ENCODE results near the gene KIF27. TPM values are rescaled to one million over a fixed set of nuclear protein-coding genes. Genes with fewer than 3 reads are reported as not detected.

KIF27 gene
- total RNA-seq, 1 donor from 2014 or later: 16.4 TPM

DNA sequence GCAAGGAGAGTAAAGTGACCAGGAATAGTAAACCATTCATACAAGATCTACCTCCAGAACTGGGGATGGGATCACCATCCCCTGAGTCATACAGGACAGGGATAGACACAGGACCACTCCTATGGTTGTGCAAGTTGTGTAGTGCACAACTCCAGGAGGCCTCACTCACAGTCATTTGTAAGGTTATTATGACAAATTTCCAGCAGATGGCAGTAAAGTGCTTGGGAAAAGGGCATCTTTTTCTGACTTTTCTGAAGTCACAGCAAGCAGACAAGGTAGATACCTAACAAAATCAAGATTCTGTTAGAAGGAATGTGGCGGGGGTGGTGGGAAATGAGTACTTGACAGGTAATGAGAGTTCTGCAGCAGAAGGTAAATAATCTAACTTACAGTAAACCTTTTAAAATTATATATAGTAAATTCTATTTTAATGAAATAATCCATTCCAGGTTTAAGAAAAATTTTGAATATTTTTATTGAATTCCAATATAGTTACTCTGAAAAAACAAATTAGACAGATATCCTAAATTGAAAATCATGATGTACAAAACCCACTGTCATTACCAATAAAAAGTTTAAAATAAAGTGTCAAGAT, 16.7 kb upstream of the KIF27 start:
- Histone ChIP-seq H3K4me2 (no peak overlapping the region), H3K4me1 (peaks cover 23% of the 10 kb centered on the region), H3K9me3 (ENCODE audit: low read depth) (no peaks in the 10 kb centered on the region), H3K79me2 (ENCODE audit: low read depth) (no peaks in the 10 kb centered on the region), H3K36me3 (no peaks in the 10 kb centered on the region), H3K27me3 (no peaks in the 10 kb centered on the region), H4K20me1 (ENCODE audit: low read depth) (no peaks in the 10 kb centered on the region), H2AFZ (replicated peaks) (no peak overlapping the region), H3K27ac (no peak overlapping the region), H3K9ac (no peak overlapping the region), H3K4me3 (no peak overlapping the region), H3F3A (ENCODE audit: low read depth) (peaks cover 21% of the 10 kb centered on the region)
- DNase-seq (ENCODE audit: low spot score): peak; percentile 80
- Mint-ChIP-seq H3K4me1 (peaks cover 10% of the 10 kb centered on the region), H3K36me3 (no peaks in the 10 kb centered on the region), H3K27ac (no peak overlapping the region), H3K4me3 (no peak overlapping the region), H3K27me3 (ENCODE audit: insufficient read depth, low read depth) (peaks cover 3% of the 10 kb centered on the region), H3K9me3 (no peaks in the 10 kb centered on the region)
- TF ChIP-seq EZH2 (IDR thresholded peaks at IDR 0.05) (no peak), CTCF (IDR thresholded peaks at IDR 0.05) (peak; percentile 76), EZH2phosphoT487 (IDR thresholded peaks at IDR 0.05) (no peak)

DNA sequence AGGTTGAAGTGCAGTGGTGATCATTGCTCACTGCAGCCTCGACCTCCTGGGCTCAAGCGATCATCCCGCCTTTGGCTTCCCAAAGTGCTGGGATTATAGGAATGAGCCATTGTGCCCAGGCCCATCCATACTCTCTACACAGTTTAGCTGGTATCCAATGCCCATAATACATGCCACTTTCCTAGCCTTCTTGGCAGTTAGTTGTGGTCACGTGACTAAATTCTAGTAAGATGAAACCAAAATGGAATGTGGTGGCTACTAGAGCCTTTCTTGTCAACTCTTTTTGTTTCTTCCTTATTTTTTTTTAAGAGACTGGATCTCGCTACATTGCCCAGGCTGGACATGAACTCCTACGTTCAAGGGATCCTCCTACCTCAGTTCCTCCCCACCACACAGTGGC, 15.3 kb upstream of the KIF27 start:
- Mint-ChIP-seq H3K4me3 (no peak overlapping the region), H3K27ac (no peak overlapping the region), H3K4me1 (peaks cover 10% of the 10 kb centered on the region), H3K9me3 (no peaks in the 10 kb centered on the region), H3K27me3 (ENCODE audit: insufficient read depth, low read depth) (peaks cover 5% of the 10 kb centered on the region), H3K36me3 (no peaks in the 10 kb centered on the region)
- no peaks in the 10 kb centered on the region for H3K9me3 ChIP-seq (ENCODE audit: low read depth)
- no peak overlapping the region for H3K27ac ChIP-seq
- no peaks in the 10 kb centered on the region for H3K27me3 ChIP-seq
- no peaks in the 10 kb centered on the region for H3K79me2 ChIP-seq (ENCODE audit: low read depth)
- no peak overlapping the region for H3K9ac ChIP-seq
- no peaks in the 10 kb centered on the region for H3K36me3 ChIP-seq
- no peak for DNase-seq (ENCODE audit: low spot score)
- TF ChIP-seq CTCF (IDR thresholded peaks at IDR 0.05): no peak
- no peak for TF ChIP-seq EZH2 (IDR thresholded peaks at IDR 0.05)
- TF ChIP-seq EZH2phosphoT487 (IDR thresholded peaks at IDR 0.05): no peak
- no peak overlapping the region for H3K4me2 ChIP-seq
- H3F3A ChIP-seq (ENCODE audit: low read depth): peaks cover 21% of the 10 kb centered on the region
- no peak overlapping the region for H3K4me3 ChIP-seq
- H3K4me1 ChIP-seq: peaks cover 23% of the 10 kb centered on the region
- H2AFZ ChIP-seq (replicated peaks): no peak overlapping the region
- H4K20me1 ChIP-seq (ENCODE audit: low read depth): no peaks in the 10 kb centered on the region

GRCh38 chr9:83935276-83935935, 14.2 kb upstream of the KIF27 start:
- Histone ChIP-seq H3K36me3 (no peaks in the 10 kb centered on the region), H3F3A (ENCODE audit: low read depth) (peaks cover 21% of the 10 kb centered on the region), H3K4me3 (no peak overlapping the region), H3K4me2 (peak overlapping the region; percentile 61), H3K27ac (peak overlapping the region; percentile 51), H3K9ac (no peak overlapping the region), H3K9me3 (ENCODE audit: low read depth) (no peaks in the 10 kb centered on the region), H3K4me1 (peaks cover 23% of the 10 kb centered on the region), H2AFZ (replicated peaks) (peak overlapping the region; percentile 9), H4K20me1 (ENCODE audit: low read depth) (no peaks in the 10 kb centered on the region), H3K27me3 (no peaks in the 10 kb centered on the region), H3K79me2 (ENCODE audit: low read depth) (no peaks in the 10 kb centered on the region)
- peak; percentile 81 for DNase-seq (ENCODE audit: low spot score)
- TF ChIP-seq EZH2phosphoT487 (IDR thresholded peaks at IDR 0.05) (no peak), CTCF (IDR thresholded peaks at IDR 0.05) (no peak), EZH2 (IDR thresholded peaks at IDR 0.05) (no peak)
- Mint-ChIP-seq H3K36me3 (no peaks in the 10 kb centered on the region), H3K4me1 (peaks cover 10% of the 10 kb centered on the region), H3K9me3 (no peaks in the 10 kb centered on the region), H3K4me3 (no peak overlapping the region), H3K27me3 (ENCODE audit: insufficient read depth, low read depth) (peaks cover 5% of the 10 kb centered on the region), H3K27ac (no peak overlapping the region)

Data from neural progenitor cell (in vitro differentiated cells).